T-cell (primary cell): ENCODE results near the gene UTP14A. TPM values are rescaled to one million over a fixed set of nuclear protein-coding genes. Genes with fewer than 3 reads are reported as not detected.

Source experiments
- ATAC-seq, 4 experiments: fragments of 200-7000 bp in 3 of 4; fragments of 150-1000 bp in 1 of 4; cut with Tn5 transposase; replicated peaks in 1 of 4; 1 replicate in 3 of 4; 2 replicates in 1 of 4; pipeline ENCODE4 v1.10.0; 2021; ENCODE audit warnings: moderate library complexity in 3 of 4, mild to moderate bottlenecking in 2 of 4, moderate number of reproducible peaks in 1 of 4
- CTCF ChIA-PET, 2 donors: fragments of 300-600 bp; sonication (Branson Sonifier 250); formaldehyde crosslinking; loops; one replicate each; lab custom pipeline; 2022; ENCODE audit warnings: antibody characterized with exemption in 2 of 2; lab: Charles Lee
- POLR2A ChIA-PET, 2 donors: fragments of 300-600 bp; sonication (Branson Sonifier 250); formaldehyde crosslinking; loops; one replicate each; lab custom pipeline; 2022; ENCODE audit warnings: antibody characterized with exemption in 2 of 2; lab: Charles Lee
- DNase-seq, 35 experiments: peaks; one replicate each; pipeline versions ENCODE4 v3.0.0 to v3.0.0-alpha.2; 2013 to 2023
- H3K27ac ChIP-seq: one replicate; pipeline ENCODE4 v1.5.1; 2013; ENCODE audit warnings: low read length
- H3K27me3 ChIP-seq, 2 experiments: replicated peaks in 1 of 2; 1 replicate in 1 of 2; 2 replicates in 1 of 2; pipeline versions ENCODE4 v1.6.1 to v1.7.0; 2013; ENCODE audit warnings: low read length in 1 of 2, mixed read lengths in 1 of 2; ENCODE audit not compliant: control insufficient read depth in 2 of 2, insufficient read depth in 2 of 2; ENCODE audit errors: extremely low read depth in 1 of 2
- H3K36me3 ChIP-seq, 2 donors: 1 replicate in 1 of 2; 2 replicates in 1 of 2; pipeline versions ENCODE4 v1.6.1 to v1.7.0; 2013; ENCODE audit warnings: low read length in 1 of 2; ENCODE audit not compliant: control insufficient read depth in 2 of 2, insufficient read depth in 1 of 2; ENCODE audit errors: extremely low read depth in 1 of 2
- H3K4me1 ChIP-seq, 2 experiments: 1 replicate in 1 of 2; 2 replicates in 1 of 2; pipeline versions ENCODE4 v1.6.1 to v1.7.0; 2013; ENCODE audit warnings: low read length in 2 of 2, mixed read lengths in 1 of 2; ENCODE audit not compliant: insufficient read depth in 2 of 2, control insufficient read depth in 1 of 2; ENCODE audit errors: extremely low read depth in 1 of 2
- H3K4me3 ChIP-seq, 2 donors: 1 replicate in 1 of 2; 2 replicates in 1 of 2; pipeline versions ENCODE4 v1.5.1 to v1.7.0; 2013; ENCODE audit warnings: mild to moderate bottlenecking in 2 of 2, low read length in 1 of 2, moderate library complexity in 1 of 2; ENCODE audit not compliant: control insufficient read depth in 1 of 2; ENCODE audit errors: extremely low read depth in 1 of 2
- H3K9me3 ChIP-seq: 2 replicates; pipeline ENCODE4 v1.7.0; 2013
- H3K27ac Mint-ChIP-seq, 2 donors: one replicate each; pipeline ENCODE4 v1.8.0; 2020 to 2021; ENCODE audit warnings: mild to moderate bottlenecking in 2 of 2, mixed read lengths in 2 of 2
- H3K27me3 Mint-ChIP-seq, 2 donors: one replicate each; pipeline ENCODE4 v1.8.0; 2021 to 2022; ENCODE audit warnings: mixed read lengths in 2 of 2
- H3K36me3 Mint-ChIP-seq: one replicate; pipeline ENCODE4 v1.8.0; 2021; ENCODE audit warnings: mixed read lengths
- H3K4me1 Mint-ChIP-seq, 3 donors: one replicate each; pipeline ENCODE4 v1.8.0; 2020 to 2022; ENCODE audit warnings: mixed read lengths in 3 of 3, mild to moderate bottlenecking in 1 of 3
- H3K4me3 Mint-ChIP-seq, 3 donors: one replicate each; pipeline ENCODE4 v1.8.0; 2020 to 2022; ENCODE audit warnings: mild to moderate bottlenecking in 3 of 3, mixed read lengths in 3 of 3, moderate library complexity in 3 of 3
- H3K9me3 Mint-ChIP-seq, 3 donors: one replicate each; pipeline ENCODE4 v1.8.0; 2020 to 2022; ENCODE audit warnings: mixed read lengths in 3 of 3
- WGBS: methylation state at CpG from one replicate; pipeline ENCODE4 v1.1.5; 2013; ENCODE audit warnings: missing lambda C conversion rate; ENCODE audit not compliant: insufficient coverage; 5-methylcytosine and 5-hydroxymethylcytosine counted together
- total RNA-seq, 35 experiments: library from RNA in 6 of 35; stranded (reverse) in 6 of 35; fragments of 120-200 nt in 1 of 35; gene quantifications; one replicate each; pipeline versions ENCODE4 v1.2.1 to v1.2.4 and lab custom pipeline; 2013 to 2026

Gene UTP14A
- total RNA-seq, 5 donors from 2014 or later (not counting 1 experiment from before 2014, with no cell fraction given), result 10.7 to 21.7 (median 18.7) TPM

DNA sequence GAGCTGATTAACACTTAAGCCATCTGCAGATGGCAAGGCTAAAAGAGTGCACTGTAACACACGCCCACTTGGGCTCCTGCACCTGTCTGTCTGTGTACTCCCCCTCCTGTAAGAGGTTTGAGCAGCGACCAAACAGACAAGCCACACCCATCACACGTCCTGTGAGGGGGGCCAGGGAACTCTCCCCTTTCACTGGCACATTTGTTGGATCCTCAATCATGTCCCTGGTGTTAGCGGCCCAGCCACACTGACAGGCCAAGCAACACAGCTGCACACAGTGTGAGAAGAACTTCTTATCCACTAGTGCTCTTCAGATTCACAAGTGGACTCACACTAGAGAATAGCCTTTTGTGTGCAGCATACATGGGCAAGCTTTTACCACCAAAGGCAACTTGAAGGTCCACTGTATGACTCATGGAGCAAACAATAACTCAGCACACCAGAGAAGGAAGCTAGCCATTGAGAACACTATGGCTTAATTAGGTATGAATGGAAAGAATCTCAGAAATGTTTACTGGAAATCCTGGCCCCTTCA is 29.1 kb upstream of the UTP14A start:
- H3K4me1 Mint-ChIP-seq, result no peaks in the 10 kb centered on the region
- CTCF ChIA-PET, result interaction anchor here in 1 of 2 donors (0.6 kb wide), 1 partner anchor 198 kb away, joined by 9 read pairs; no protein-coding TSS in a partner anchor
- ATAC-seq (no peak), DNase-seq (no peak)
- no peak overlapping the region for H3K4me3 Mint-ChIP-seq
- H3K9me3 Mint-ChIP-seq, result no peaks in the 10 kb centered on the region
- peaks cover 0 to 4% of the 10 kb centered on the region in 2 donors for H3K27me3 Mint-ChIP-seq
- no peak overlapping the region for H3K27ac Mint-ChIP-seq
- Histone ChIP-seq H3K9me3 (no peaks in the 10 kb centered on the region), H3K4me3 (no peak overlapping the region), H3K27me3 (no peaks in the 10 kb centered on the region), H3K4me1 (no peaks in the 10 kb centered on the region), H3K27ac (no peak overlapping the region), H3K36me3 (no peaks in the 10 kb centered on the region)
- no CpG with 5 or more reads among the region's 4 CpGs for WGBS
- no peaks in the 10 kb centered on the region for H3K36me3 Mint-ChIP-seq
- POLR2A ChIA-PET, result no interaction called here

DNA sequence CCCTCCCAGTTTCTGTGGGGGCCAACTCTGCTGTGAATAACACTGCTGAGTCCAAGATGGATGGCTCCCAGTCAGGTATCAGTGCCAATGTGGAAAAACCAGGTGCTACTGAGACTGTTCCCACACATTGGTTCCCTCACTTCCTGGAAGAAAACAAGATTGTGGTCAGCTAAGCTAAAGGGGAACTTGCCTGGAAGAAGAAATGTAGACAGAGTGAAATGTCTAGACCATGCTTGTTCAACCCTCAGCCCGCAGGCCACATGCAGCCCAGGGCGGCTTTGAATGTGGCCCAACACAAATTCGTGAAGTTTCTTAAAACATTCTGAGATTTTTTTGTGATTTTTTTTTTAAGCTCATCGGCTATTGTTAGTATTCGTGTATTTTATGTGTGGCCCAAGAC is 28.6 kb upstream of the UTP14A start:
- Mint-ChIP-seq H3K36me3 (no peaks in the 10 kb centered on the region), H3K27ac (no peak overlapping the region), H3K27me3 (peaks cover 0 to 6% of the 10 kb centered on the region in 2 donors), H3K4me3 (no peak overlapping the region), H3K4me1 (no peaks in the 10 kb centered on the region), H3K9me3 (no peaks in the 10 kb centered on the region)
- Histone ChIP-seq H3K27me3 (no peaks in the 10 kb centered on the region), H3K4me1 (no peaks in the 10 kb centered on the region), H3K9me3 (no peaks in the 10 kb centered on the region), H3K36me3 (no peaks in the 10 kb centered on the region), H3K27ac (no peak overlapping the region), H3K4me3 (no peak overlapping the region)
- POLR2A ChIA-PET, result interaction anchor here in 1 of 2 donors (0.6 kb wide), 1 partner anchor 16 kb away, joined by 5 read pairs; no protein-coding TSS in a partner anchor
- ATAC-seq (no peak), DNase-seq (no peak)
- CTCF ChIA-PET, result interaction anchor here in 1 of 2 donors (0.6 kb wide), 1 partner anchor 198 kb away, joined by 9 read pairs; no protein-coding TSS in a partner anchor
- 100% methylated on average over 1 of the region's 5 CpGs for WGBS

DNA sequence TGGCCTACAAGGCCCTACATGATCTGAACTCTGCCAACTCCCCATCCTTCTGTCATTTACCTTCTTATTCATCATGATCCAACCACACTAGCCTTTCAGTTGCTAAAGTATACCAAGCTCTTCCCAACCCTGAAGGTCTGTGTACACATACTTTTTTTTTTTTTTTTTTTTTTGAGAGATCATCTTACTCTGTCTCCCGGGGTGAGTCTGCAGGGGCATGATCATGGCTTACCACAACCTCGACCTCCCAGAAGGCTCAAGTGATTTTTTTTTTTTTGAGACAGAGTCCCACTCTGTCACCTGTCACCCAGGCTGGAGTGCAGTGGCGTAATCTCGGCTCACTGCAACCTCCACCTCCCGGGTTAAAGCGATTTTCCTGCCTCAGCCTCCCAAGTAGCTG is 5.9 kb upstream of the UTP14A start:
- no peak overlapping the region for H3K4me3 Mint-ChIP-seq
- H3K9me3 Mint-ChIP-seq, result no peaks in the 10 kb centered on the region
- H3K4me1 Mint-ChIP-seq, result no peaks in the 10 kb centered on the region
- no peaks in the 10 kb centered on the region for H3K36me3 Mint-ChIP-seq
- no peaks in the 10 kb centered on the region for H3K27me3 ChIP-seq
- no peak for DNase-seq
- no peak overlapping the region for H3K27ac Mint-ChIP-seq
- H3K27ac ChIP-seq, result no peak overlapping the region
- WGBS, result no CpG with 5 or more reads among the region's 6 CpGs
- H3K4me3 ChIP-seq, result no peak overlapping the region
- H3K36me3 ChIP-seq, result no peaks in the 10 kb centered on the region
- no peak for ATAC-seq
- ChIA-PET CTCF (no interaction called here), POLR2A (interaction anchor here (0.6 to 0.7 kb wide), 3 partner anchors 128 to 291 kb away, joined by 3 to 9 read pairs (median 6); no protein-coding TSS in a partner anchor)
- peaks cover 0 to 4% of the 10 kb centered on the region in 2 donors for H3K27me3 Mint-ChIP-seq
- H3K9me3 ChIP-seq, result no peaks in the 10 kb centered on the region
- no peaks in the 10 kb centered on the region for H3K4me1 ChIP-seq

DNA sequence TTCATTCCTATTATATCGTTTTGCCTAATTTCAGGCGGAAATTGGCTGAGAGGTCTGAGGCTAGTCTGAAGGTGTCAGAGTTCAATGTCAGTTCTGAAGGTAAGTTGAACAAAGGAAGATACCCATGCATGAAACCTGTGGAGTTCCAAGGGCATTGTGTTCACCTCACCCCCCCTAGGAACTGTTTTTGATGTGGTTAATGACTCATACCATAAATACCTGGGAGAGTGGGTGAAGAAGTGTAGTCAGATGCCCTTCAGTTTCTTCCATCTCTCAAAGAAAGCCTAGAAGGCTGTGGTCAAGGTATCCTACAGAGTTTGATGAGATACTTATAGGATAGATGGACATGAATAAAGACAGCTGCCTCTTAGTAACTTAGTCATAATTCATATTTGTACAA is 2.7 kb downstream of the UTP14A start:
- no peak for DNase-seq
- Histone ChIP-seq H3K9me3 (no peaks in the 10 kb centered on the region), H3K27ac (no peak overlapping the region), H3K4me3 (no peak overlapping the region), H3K4me1 (peaks cover 0 to 10% of the 10 kb centered on the region in 2 experiments), H3K36me3 (peaks cover 0 to 40% of the 10 kb centered on the region in 2 donors), H3K27me3 (no peaks in the 10 kb centered on the region)
- Mint-ChIP-seq H3K4me3 (no peak overlapping the region), H3K4me1 (peaks cover 0 to 10% (median 6%) of the 10 kb centered on the region in 3 donors), H3K36me3 (peaks cover 16% of the 10 kb centered on the region), H3K27ac (no peak overlapping the region), H3K9me3 (no peaks in the 10 kb centered on the region), H3K27me3 (peaks cover 0 to 9% of the 10 kb centered on the region in 2 donors)
- POLR2A ChIA-PET, result no interaction called here
- CTCF ChIA-PET, result interaction anchor here in 1 of 2 donors (0.6 to 1.1 kb wide), 3 partner anchors 17 to 339 kb away, joined by 3 to 4 read pairs (median 3); no protein-coding TSS in a partner anchor
- WGBS, result no CpG with 5 or more reads among the region's 2 CpGs
- no peak for ATAC-seq

DNA sequence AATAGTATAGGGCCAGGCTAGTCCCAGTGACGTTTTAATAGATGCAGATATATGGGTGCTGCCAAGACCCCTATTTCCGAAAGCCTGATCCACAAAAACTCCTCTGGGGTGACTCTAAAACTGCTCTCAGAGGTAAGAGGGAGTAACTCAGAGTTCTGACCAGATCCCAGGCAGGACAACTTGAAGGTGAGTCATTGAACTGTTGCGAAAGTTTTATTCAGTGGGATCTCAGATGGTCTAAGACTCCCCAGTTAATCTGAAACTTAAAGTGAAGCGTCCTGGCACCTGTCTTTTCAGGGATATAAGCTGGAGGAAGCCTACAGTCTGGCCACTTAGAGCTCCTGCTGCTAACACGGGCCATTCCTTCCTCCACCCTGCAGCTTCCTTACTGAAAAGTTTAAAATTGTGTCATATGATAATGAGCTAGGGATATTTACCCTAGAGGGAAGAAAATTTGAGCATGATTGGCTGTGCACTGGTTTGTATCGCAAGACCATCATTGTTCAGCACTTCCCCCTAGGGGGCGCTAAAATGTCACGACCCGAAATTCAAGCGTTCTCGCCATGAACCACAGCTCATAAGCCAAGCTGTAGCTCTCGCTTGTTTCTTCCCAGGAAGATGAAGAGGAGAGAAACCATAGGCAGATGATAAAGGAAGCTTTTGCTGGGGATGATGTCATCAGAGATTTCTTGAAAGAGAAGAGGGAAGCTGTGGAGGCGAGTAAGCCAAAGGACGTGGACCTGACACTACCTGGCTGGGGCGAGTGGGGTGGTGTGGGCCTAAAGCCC is 19.5 kb downstream of the UTP14A start:
- Histone ChIP-seq H3K4me3 (no peak overlapping the region), H3K27me3 (no peaks in the 10 kb centered on the region), H3K27ac (no peak overlapping the region), H3K36me3 (peaks cover 0 to 23% of the 10 kb centered on the region in 2 donors), H3K4me1 (peaks cover 0 to 3% of the 10 kb centered on the region in 2 experiments), H3K9me3 (no peaks in the 10 kb centered on the region)
- ATAC-seq (peak; percentile 57 to 83 (median 72)), DNase-seq (peak; percentile 39 to 82 (median 59))
- Mint-ChIP-seq H3K27ac (no peak overlapping the region), H3K4me3 (no peak overlapping the region), H3K27me3 (peaks cover 0 to 6% of the 10 kb centered on the region in 2 donors), H3K4me1 (peaks cover 3 to 4% (median 3%) of the 10 kb centered on the region in 3 donors), H3K36me3 (peaks cover 21% of the 10 kb centered on the region), H3K9me3 (no peaks in the 10 kb centered on the region)
- ChIA-PET CTCF (interaction anchor here (0.5 to 9.2 kb wide), 27 partner anchors 8 to 324 kb away, joined by 3 to 100 read pairs (median 4); partner anchors contain the start of gene UTP14A (in 2 of the 2)), POLR2A (interaction anchor here in 1 of 2 donors (0.7 kb wide), 1 partner anchor 102 kb away, joined by 5 read pairs; no protein-coding TSS in a partner anchor)
- WGBS, result no CpG with 5 or more reads among the region's 15 CpGs

DNA sequence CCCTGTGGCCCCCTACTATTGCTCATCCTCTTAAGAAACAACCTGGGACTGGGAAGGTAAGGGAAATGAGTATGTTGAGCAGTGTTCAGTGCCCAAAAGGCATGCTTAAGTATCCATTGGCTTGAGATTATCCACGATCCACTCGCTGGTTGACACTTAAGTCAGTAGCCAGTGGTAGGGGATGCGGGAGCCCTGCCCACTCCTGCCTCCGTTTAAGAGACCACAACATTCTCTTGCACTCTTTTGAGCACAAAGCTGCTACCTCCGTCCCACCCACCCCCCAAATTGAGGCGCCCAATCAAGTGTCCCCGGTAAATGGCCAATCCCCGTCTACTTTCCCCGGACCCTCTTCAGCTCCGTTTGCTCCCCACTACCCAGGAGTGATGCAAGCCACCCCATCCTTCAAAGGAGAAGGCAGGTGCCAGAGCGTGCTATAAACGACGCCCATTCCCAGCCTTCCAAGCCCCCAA is 25.0 kb downstream of the UTP14A start:
- H3K4me1 ChIP-seq, result peaks cover 0 to 8% of the 10 kb centered on the region in 2 experiments
- H3K27me3 Mint-ChIP-seq, result peaks cover 0 to 4% of the 10 kb centered on the region in 2 donors
- ATAC-seq, result no peak
- no peaks in the 10 kb centered on the region for H3K27me3 ChIP-seq
- peaks cover 0 to 7% (median 4%) of the 10 kb centered on the region in 3 donors for H3K4me1 Mint-ChIP-seq
- ChIA-PET POLR2A (no interaction called here), CTCF (interaction anchor here (0.6 to 1.3 kb wide), 4 partner anchors 93 to 338 kb away, joined by 3 to 4 read pairs (median 3); no protein-coding TSS in a partner anchor)
- H3K9me3 Mint-ChIP-seq, result no peaks in the 10 kb centered on the region
- peaks cover 0 to 13% of the 10 kb centered on the region in 2 donors for H3K36me3 ChIP-seq
- H3K27ac Mint-ChIP-seq, result peak overlapping the region; percentile 86 to 89
- H3K36me3 Mint-ChIP-seq, result peaks cover 5% of the 10 kb centered on the region
- no peaks in the 10 kb centered on the region for H3K9me3 ChIP-seq
- WGBS, result no CpG with 5 or more reads among the region's 13 CpGs
- peak overlapping the region; percentile 68 for H3K27ac ChIP-seq
- peak overlapping the region in 1 of 2 donors; percentile 70 for H3K4me3 ChIP-seq
- peak overlapping the region; percentile 72 to 78 (median 76) for H3K4me3 Mint-ChIP-seq
- DNase-seq, result no peak
